Cardiac muscle cell (in vitro differentiated cells and primary cell): Measurements from ENCODE around the gene FOXF2. TPM values are rescaled to one million over a fixed set of nuclear protein-coding genes. Genes with fewer than 3 reads are reported as not detected.

Source experiments
- DNase-seq, 2 donors: peaks; one replicate each; pipeline versions ENCODE4 v3.0.0 to v3.0.0-alpha.2; 2010 to 2017; ENCODE audit warnings: low read depth in 1 of 2, low spot score in 1 of 2
- H3K27ac ChIP-seq: fragments of 200-600 bp; sonication (generic); 2 replicates; pipeline ENCODE4 v1.5.1; 2016
- H3K27me3 ChIP-seq: fragments of 200-600 bp; sonication (generic); 2 replicates; pipeline ENCODE4 v1.6.0; 2016; ENCODE audit warnings: control low read depth
- H3K36me3 ChIP-seq: fragments of 200-600 bp; sonication (generic); 2 replicates; pipeline ENCODE4 v1.5.1; 2016; ENCODE audit warnings: control low read depth
- H3K4me1 ChIP-seq: fragments of 200-600 bp; sonication (generic); 2 replicates; pipeline ENCODE4 v1.8.1; 2017; ENCODE audit warnings: low read depth, mild to moderate bottlenecking, mixed run types
- H3K4me3 ChIP-seq: fragments of 200-600 bp; sonication (generic); 2 replicates; pipeline ENCODE4 v1.5.1; 2016; ENCODE audit warnings: mild to moderate bottlenecking
- H3K9me3 ChIP-seq: fragments of 200-600 bp; sonication (generic); 2 replicates; pipeline ENCODE4 v1.5.1; 2017; ENCODE audit warnings: low read depth, mild to moderate bottlenecking, control low read depth
- polyA plus RNA-seq: library from polyadenylated mRNA; unstranded; fragments of >200 nt; fragmentation: Nextera tagmentation; extraction: Ambion mirVana; gene quantifications from 2 replicates; pipeline ENCODE4 v1.2.1, GENCODE V29; 2016
- total RNA-seq: library from RNA; depleted of rRNA; stranded (reverse); fragments of >200 nt; gene quantifications from 2 replicates; pipeline ENCODE4 v1.2.3, GENCODE V29; 2016
- TF ChIP-seq, protein P1 (sequence below): IDR thresholded peaks from 2 replicates; pipeline ENCODE4 v1.5.1; 2012; ENCODE audit warnings: low read depth, mild to moderate bottlenecking, low read length

FOXF2 gene
- total and polyA plus RNA-seq, 2 experiments from 2014 or later: 0.09 to 0.16 TPM

DNA sequence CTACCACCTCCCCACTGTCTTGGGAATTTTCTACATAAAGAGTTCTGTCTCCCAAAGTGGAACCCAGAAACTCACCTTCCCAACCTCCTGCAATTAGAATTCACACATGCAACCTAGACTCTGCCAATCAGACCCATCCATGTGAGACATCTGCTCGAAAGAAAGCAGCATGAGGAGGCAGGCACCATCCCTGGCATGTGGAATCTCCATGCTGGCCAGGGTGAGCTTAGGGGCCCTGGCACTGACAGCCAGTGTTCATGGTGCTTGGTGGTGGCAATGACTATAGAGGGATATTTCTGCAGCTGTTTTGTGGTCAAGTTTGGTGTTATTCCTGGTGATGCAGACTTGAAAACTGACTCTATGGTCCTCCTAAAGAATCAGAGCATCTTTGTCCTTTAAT, 17.4 kb upstream of the FOXF2 start:
- H3K4me3 ChIP-seq: no peak overlapping the region
- no peak overlapping the region for H3K27ac ChIP-seq
- H3K9me3 ChIP-seq: no peaks in the 10 kb centered on the region
- H3K27me3 ChIP-seq: peaks cover 83% of the 10 kb centered on the region
- TF ChIP-seq, protein P1, sequence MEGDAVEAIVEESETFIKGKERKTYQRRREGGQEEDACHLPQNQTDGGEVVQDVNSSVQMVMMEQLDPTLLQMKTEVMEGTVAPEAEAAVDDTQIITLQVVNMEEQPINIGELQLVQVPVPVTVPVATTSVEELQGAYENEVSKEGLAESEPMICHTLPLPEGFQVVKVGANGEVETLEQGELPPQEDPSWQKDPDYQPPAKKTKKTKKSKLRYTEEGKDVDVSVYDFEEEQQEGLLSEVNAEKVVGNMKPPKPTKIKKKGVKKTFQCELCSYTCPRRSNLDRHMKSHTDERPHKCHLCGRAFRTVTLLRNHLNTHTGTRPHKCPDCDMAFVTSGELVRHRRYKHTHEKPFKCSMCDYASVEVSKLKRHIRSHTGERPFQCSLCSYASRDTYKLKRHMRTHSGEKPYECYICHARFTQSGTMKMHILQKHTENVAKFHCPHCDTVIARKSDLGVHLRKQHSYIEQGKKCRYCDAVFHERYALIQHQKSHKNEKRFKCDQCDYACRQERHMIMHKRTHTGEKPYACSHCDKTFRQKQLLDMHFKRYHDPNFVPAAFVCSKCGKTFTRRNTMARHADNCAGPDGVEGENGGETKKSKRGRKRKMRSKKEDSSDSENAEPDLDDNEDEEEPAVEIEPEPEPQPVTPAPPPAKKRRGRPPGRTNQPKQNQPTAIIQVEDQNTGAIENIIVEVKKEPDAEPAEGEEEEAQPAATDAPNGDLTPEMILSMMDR: no peak
- no peaks in the 10 kb centered on the region for H3K4me1 ChIP-seq
- no peak for DNase-seq
- H3K36me3 ChIP-seq: no peaks in the 10 kb centered on the region

DNA sequence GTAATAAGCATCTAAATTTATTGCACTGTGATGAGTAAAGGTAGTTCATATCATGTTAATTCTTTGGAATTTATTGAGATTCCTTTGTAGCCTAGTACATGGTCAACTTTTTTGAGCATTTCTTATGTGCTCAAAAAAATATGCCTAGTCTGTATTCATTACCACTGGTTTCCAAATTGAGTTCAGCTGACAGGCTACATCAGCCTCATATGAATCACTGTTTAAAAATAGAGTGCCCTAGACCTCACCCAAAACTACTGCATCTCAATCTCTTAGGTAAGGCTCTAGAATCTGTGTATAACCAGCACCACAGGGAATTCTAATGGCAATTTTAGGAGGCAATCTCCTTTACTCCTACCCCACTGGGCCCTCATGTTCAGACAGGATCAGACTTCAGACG, 16.7 kb upstream of the FOXF2 start:
- DNase-seq: no peak
- Histone ChIP-seq H3K4me1 (no peaks in the 10 kb centered on the region), H3K9me3 (no peaks in the 10 kb centered on the region), H3K27me3 (peaks cover 84% of the 10 kb centered on the region), H3K27ac (no peak overlapping the region), H3K4me3 (no peak overlapping the region), H3K36me3 (no peaks in the 10 kb centered on the region)
- TF ChIP-seq, protein P1: no peak

DNA sequence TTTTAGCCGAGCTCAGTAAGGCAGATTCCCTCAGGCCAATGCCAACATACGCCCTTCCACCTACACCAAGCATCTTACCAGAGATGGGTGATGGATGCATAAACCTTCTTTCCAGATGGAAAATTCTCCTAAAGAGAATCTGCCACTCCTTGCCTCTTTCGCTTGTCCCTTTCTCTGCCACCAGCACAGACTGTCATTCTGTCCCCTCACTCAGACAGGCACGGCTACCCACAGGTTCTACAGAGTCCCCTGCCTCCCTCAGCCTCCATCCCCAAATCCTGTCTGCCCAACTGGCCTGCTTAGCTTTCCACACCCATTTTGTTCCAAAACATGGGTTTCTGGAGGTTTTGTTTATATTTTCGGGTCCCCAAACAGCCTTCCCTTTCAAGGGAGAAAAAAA, 12.7 kb upstream of the FOXF2 start:
- Histone ChIP-seq H3K4me1 (peaks cover 8% of the 10 kb centered on the region), H3K27me3 (peaks cover 100% of the 10 kb centered on the region), H3K36me3 (no peaks in the 10 kb centered on the region), H3K27ac (no peak overlapping the region), H3K4me3 (no peak overlapping the region), H3K9me3 (no peaks in the 10 kb centered on the region)
- DNase-seq: no peak
- TF ChIP-seq, protein P1: no peak

DNA sequence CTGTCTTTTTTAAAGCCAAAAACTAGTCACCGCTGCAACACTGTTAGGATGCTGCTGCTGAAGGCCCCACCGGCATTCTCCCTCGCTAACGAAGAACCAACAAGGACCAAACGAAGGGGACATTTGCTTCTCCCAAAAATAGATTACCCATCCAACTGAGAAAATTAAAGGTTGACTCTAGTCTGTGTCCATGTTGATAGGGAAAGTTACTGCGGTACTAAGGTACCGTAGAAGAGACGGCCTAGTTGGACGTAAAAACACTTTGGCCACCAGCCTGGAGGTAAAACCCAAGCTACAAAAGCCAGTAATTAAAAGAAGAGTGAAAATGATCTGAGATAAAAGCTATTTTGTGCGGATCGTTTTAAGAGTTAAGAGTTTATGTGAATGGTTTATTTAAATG, 11.8 kb upstream of the FOXF2 start:
- Histone ChIP-seq H3K27me3 (peaks cover 100% of the 10 kb centered on the region), H3K4me3 (no peak overlapping the region), H3K4me1 (peaks cover 8% of the 10 kb centered on the region), H3K36me3 (no peaks in the 10 kb centered on the region), H3K9me3 (no peaks in the 10 kb centered on the region), H3K27ac (no peak overlapping the region)
- TF ChIP-seq, protein P1: no peak
- no peak for DNase-seq

DNA sequence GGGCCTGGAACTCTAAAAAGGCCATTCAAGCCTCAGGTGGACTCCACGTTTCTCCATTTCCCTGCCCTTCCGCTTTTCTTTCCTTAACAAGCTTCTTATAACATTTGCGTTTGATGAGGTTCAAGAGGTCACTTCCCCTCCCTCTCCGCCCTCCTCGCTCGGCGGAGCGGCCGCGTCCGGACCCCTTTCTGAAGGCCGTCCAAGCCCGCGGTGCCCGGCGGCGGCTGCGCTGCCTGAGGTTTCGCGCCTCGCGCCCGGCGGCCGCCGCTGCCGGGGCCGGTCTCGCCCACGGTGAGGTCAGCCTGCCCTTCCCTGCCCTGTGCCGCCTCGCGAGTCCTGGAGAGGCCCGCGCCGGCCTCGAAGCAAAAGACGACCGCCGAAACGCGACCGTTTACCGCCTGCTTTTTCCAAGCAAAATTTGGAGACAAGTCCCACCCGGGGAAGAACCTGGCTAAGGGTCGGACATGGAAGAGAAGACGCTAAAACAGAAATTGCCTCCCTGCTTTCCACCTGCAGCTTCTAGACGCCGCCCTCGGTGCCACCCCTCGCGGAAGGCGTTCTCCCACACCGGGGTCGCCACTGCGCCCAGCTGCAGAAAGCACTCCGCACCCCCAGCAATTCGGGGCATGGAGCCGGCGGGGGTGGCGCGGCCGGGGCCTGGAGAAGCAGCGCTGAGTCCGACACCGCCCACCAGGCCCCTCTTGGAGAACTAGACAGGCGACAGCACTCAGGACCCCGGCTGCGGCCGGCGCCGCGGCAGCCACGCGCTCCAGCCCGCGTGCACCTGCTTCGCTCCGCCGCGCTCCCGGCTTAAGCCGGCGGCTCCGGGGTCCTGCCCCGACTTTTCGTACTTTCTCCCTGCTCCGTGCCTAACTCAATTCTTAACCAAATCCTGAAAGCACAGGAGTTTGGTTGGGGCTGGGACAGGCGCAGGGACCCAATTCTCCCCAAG, 11.0 kb upstream of the FOXF2 start:
- TF ChIP-seq, protein P1: no peak
- Histone ChIP-seq H3K27ac (no peak overlapping the region), H3K4me3 (no peak overlapping the region), H3K36me3 (no peaks in the 10 kb centered on the region), H3K9me3 (no peaks in the 10 kb centered on the region), H3K27me3 (peaks cover 100% of the 10 kb centered on the region), H3K4me1 (peaks cover 8% of the 10 kb centered on the region)
- no peak for DNase-seq
